ENCODE measurements around the gene OR51B4.

The OR51B4 gene

GRCh38 chr11:5293028-5293427 is 8.7 kb downstream of the OR51B4 start:
- DNase-seq: no peak

GRCh38 chr11:5291207-5291838 is 10.4 kb downstream of the OR51B4 start:
- DNase-seq: no peak

- DNase-seq: no peak
Observed at GRCh38 chr11:5290106-5290505, 11.6 kb downstream of the OR51B4 start.

- DNase-seq: no peak
Observed at GRCh38 chr11:5289696-5290095, 12.1 kb downstream of the OR51B4 start.

- no peak for DNase-seq
Observed at GRCh38 chr11:5288906-5289550, 12.7 kb downstream of the OR51B4 start.

GRCh38 chr11:5288108-5288905 is 13.4 kb downstream of the OR51B4 start:
- DNase-seq: no peak

GRCh38 chr11:5286901-5287300 is 14.8 kb downstream of the OR51B4 start:
- no peak for DNase-seq

- DNase-seq: no peak
Observed at GRCh38 chr11:5286351-5286750, 15.4 kb downstream of the OR51B4 start.

GRCh38 chr11:5285703-5286340 is 15.9 kb downstream of the OR51B4 start:
- no peak for DNase-seq

- DNase-seq: no peak
Observed at GRCh38 chr11:5284637-5285036, 17.1 kb downstream of the OR51B4 start.

- DNase-seq: no peak
Observed at GRCh38 chr11:5283882-5284281, 17.9 kb downstream of the OR51B4 start.

- DNase-seq: no peak
Observed at GRCh38 chr11:5283086-5283485, 18.7 kb downstream of the OR51B4 start.

- no peak for DNase-seq
Observed at GRCh38 chr11:5282628-5283027, 19.1 kb downstream of the OR51B4 start.

GRCh38 chr11:5281596-5281995 is 20.1 kb downstream of the OR51B4 start:
- DNase-seq: no peak

- no peak for DNase-seq
Observed at GRCh38 chr11:5280582-5281102, 21.1 kb downstream of the OR51B4 start.

GRCh38 chr11:5279471-5280090 is 22.2 kb downstream of the OR51B4 start:
- DNase-seq: no peak

GRCh38 chr11:5277807-5278382 is 23.9 kb downstream of the OR51B4 start:
- DNase-seq: no peak

GRCh38 chr11:5276697-5277096 is 25.0 kb downstream of the OR51B4 start:
- no peak for DNase-seq

GRCh38 chr11:5275369-5276110 is 26.2 kb downstream of the OR51B4 start:
- no peak for DNase-seq

GRCh38 chr11:5274395-5274794 is 27.4 kb downstream of the OR51B4 start:
- DNase-seq: no peak

- DNase-seq: no peak
Observed at GRCh38 chr11:5272395-5273017, 29.2 kb downstream of the OR51B4 start.
